ENCODE data around the gene EMID1. TPM values are rescaled to one million over a fixed set of nuclear protein-coding genes. Genes with fewer than 3 reads are reported as not detected.

Gene EMID1
- polyA plus RNA-seq, 1 donor (not counting 4 experiments of a cell fraction or from before 2014, with no cell fraction given) = not detected

DNA sequence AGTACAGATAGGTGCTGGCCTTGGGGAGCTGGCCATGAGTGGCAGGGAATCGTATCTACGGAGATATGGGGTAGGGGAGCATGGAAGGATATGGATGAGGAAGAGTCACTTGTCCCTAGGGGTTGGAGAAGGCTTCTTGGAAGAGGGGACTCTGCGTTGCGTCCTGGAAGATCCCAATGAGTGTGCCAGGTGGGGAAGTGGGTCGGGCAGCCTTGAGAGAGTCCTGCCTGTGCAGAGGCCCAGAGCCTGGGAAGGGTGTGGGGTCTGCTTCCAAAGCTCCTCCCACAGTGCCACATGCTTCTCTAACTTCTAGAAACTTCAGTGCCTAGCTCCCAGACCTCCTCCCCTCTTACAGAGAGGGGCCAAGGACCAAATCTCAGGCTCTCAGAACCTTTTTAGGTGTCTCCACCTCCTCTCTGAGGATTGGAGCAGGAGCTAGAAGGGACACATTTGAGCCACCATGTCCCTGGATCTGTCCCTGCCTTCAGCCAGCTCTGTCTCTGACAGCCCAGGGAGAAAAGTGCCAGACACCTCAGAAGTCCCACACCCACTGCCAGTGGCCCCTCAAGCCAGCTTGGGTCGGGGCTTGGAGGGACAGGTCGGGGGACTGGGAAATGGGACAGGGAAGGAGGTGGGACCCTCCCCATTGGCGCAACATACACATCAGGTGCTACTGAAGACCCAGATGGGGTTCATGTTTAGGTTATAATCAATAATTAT, 51.1 kb downstream of the EMID1 start:
- peaks cover 3% of the 10 kb centered on the region for H4K20me1 ChIP-seq (ENCODE audit: control insufficient read depth, extremely low read depth, insufficient read depth, low read length)
- DNase-seq (ENCODE audit: low read depth, low spot score) = no peak
- TF ChIP-seq, protein P1, sequence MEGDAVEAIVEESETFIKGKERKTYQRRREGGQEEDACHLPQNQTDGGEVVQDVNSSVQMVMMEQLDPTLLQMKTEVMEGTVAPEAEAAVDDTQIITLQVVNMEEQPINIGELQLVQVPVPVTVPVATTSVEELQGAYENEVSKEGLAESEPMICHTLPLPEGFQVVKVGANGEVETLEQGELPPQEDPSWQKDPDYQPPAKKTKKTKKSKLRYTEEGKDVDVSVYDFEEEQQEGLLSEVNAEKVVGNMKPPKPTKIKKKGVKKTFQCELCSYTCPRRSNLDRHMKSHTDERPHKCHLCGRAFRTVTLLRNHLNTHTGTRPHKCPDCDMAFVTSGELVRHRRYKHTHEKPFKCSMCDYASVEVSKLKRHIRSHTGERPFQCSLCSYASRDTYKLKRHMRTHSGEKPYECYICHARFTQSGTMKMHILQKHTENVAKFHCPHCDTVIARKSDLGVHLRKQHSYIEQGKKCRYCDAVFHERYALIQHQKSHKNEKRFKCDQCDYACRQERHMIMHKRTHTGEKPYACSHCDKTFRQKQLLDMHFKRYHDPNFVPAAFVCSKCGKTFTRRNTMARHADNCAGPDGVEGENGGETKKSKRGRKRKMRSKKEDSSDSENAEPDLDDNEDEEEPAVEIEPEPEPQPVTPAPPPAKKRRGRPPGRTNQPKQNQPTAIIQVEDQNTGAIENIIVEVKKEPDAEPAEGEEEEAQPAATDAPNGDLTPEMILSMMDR (optimal IDR thresholded peaks at IDR 0.05 in 1 of 3, IDR thresholded peaks at IDR 0.05 in 1 of 3, conservative IDR thresholded peaks at IDR 0.05 in 1 of 3; ENCODE audit: extremely low read depth in 1 of 3, insufficient read depth in 2 of 3, low read length in 3 of 3) = no peak
- TF ChIP-seq EZH2 (IDR thresholded peaks at IDR 0.05; ENCODE audit: low read length) = no peak
- no peak overlapping the region for H2AFZ ChIP-seq (ENCODE audit: control insufficient read depth, low read length)
- H3K4me2 ChIP-seq (ENCODE audit: control insufficient read depth, extremely low read depth, insufficient read depth, low read depth, low read length) = no peak overlapping the region
- peaks cover 4% of the 10 kb centered on the region for H3K27me3 ChIP-seq (ENCODE audit: control insufficient read depth, extremely low read depth, insufficient read depth, low read length)
- H3K4me1 ChIP-seq (ENCODE audit: control insufficient read depth, extremely low read depth, insufficient read depth, low read length) = no peaks in the 10 kb centered on the region
- dilution Hi-C loops (cut with MboI; ENCODE audit: extremely low pct_ligation_motif_present, low sequenced_read_pairs) = no loop called here
- no peaks in the 10 kb centered on the region for H3K9me1 ChIP-seq (ENCODE audit: control insufficient read depth, extremely low read depth, insufficient read depth, low read length)
- H3K9me3 ChIP-seq (ENCODE audit: control insufficient read depth, low read depth, low read length) = no peaks in the 10 kb centered on the region
- H3K36me3 ChIP-seq (ENCODE audit: control insufficient read depth in 2 of 2, extremely low read depth in 1 of 2, insufficient read depth in 2 of 2, low read length in 2 of 2) = peaks cover 0 to 2% of the 10 kb centered on the region in 2 experiments
- no peaks in the 10 kb centered on the region for H3K79me2 ChIP-seq (ENCODE audit: control insufficient read depth, insufficient read depth, low read length)
- H3K4me3 ChIP-seq (ENCODE audit: control insufficient read depth in 2 of 3, extremely low read depth in 1 of 3, insufficient read depth in 2 of 3, low read depth in 1 of 3, low read length in 3 of 3) = no peak overlapping the region
- no peak overlapping the region for H3K27ac ChIP-seq (ENCODE audit: control insufficient read depth, insufficient read depth, low read length)
- FAIRE-seq = no peak
- no peak overlapping the region for H3K9ac ChIP-seq (ENCODE audit: control insufficient read depth, extremely low read depth, insufficient read depth, low read length)

DNA sequence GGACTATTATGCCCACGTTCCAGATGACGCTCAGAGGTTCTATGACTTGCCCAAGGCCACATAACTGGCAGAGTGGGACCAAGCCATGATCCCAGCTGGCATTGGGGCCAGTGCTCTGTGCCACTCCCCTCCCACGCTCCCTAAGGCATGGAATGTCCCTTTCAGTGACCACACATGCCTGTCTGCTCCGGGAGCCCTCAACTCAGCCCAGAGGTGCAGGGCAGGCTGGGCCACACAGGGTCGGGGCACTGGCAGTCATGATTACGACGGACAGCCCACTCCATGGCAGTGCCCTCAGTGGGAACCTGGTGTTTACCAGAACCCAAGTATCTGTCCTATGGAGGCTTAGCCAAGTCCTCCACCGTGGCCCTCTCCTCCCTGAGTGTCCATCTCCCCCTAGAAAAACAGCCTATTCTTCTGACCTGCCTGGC, 52.1 kb downstream of the EMID1 start:
- Histone ChIP-seq H3K79me2 (ENCODE audit: control insufficient read depth, insufficient read depth, low read length) (no peaks in the 10 kb centered on the region), H3K4me1 (ENCODE audit: control insufficient read depth, extremely low read depth, insufficient read depth, low read length) (no peaks in the 10 kb centered on the region), H3K9me3 (ENCODE audit: control insufficient read depth, low read depth, low read length) (no peaks in the 10 kb centered on the region), H3K4me3 (ENCODE audit: control insufficient read depth in 2 of 3, extremely low read depth in 1 of 3, insufficient read depth in 2 of 3, low read depth in 1 of 3, low read length in 3 of 3) (no peak overlapping the region), H3K9ac (ENCODE audit: control insufficient read depth, extremely low read depth, insufficient read depth, low read length) (no peak overlapping the region), H3K27me3 (ENCODE audit: control insufficient read depth, extremely low read depth, insufficient read depth, low read length) (no peaks in the 10 kb centered on the region), H4K20me1 (ENCODE audit: control insufficient read depth, extremely low read depth, insufficient read depth, low read length) (peaks cover 3% of the 10 kb centered on the region), H3K9me1 (ENCODE audit: control insufficient read depth, extremely low read depth, insufficient read depth, low read length) (no peaks in the 10 kb centered on the region), H3K4me2 (ENCODE audit: control insufficient read depth, extremely low read depth, insufficient read depth, low read depth, low read length) (no peak overlapping the region), H3K27ac (ENCODE audit: control insufficient read depth, insufficient read depth, low read length) (no peak overlapping the region), H2AFZ (ENCODE audit: control insufficient read depth, low read length) (no peak overlapping the region), H3K36me3 (ENCODE audit: control insufficient read depth in 2 of 2, extremely low read depth in 1 of 2, insufficient read depth in 2 of 2, low read length in 2 of 2) (peaks cover 0 to 2% of the 10 kb centered on the region in 2 experiments)
- no peak for DNase-seq (ENCODE audit: low read depth, low spot score)
- no peak for FAIRE-seq
- TF ChIP-seq, protein P1 (optimal IDR thresholded peaks at IDR 0.05 in 1 of 3, IDR thresholded peaks at IDR 0.05 in 1 of 3, conservative IDR thresholded peaks at IDR 0.05 in 1 of 3; ENCODE audit: extremely low read depth in 1 of 3, insufficient read depth in 2 of 3, low read length in 3 of 3) = no peak
- no peak for TF ChIP-seq EZH2 (IDR thresholded peaks at IDR 0.05; ENCODE audit: low read length)
- dilution Hi-C loops (cut with MboI; ENCODE audit: extremely low pct_ligation_motif_present, low sequenced_read_pairs) = no loop called here

All from keratinocyte (primary cell).